Prostate gland (tissue), 2 donors: ENCODE data around the gene HNRNPUL2. TPM values are rescaled to one million over a fixed set of nuclear protein-coding genes. Genes with fewer than 3 reads are reported as not detected.

ENCODE experiments used
- DNase-seq: peaks from one replicate; pipeline ENCODE4 v3.0.0-alpha.2; 2019; ENCODE audit warnings: low spot score
- H3K27ac ChIP-seq, 2 donors: fragments of 200-600 bp; sonication (generic); 2 replicates each; pipeline ENCODE4 v1.5.1; 2017 to 2019
- H3K27me3 ChIP-seq: fragments of 200-600 bp; sonication (generic); replicated peaks from 2 replicates; pipeline ENCODE4 v1.5.1; 2019; ENCODE audit not compliant: insufficient read depth
- H3K36me3 ChIP-seq, 2 donors: fragments of 200-600 bp; sonication (generic); 1 replicate in 1 of 2; 2 replicates in 1 of 2; pipeline versions ENCODE4 v1.5.1 to v1.8.1; 2017 to 2019
- H3K4me1 ChIP-seq: fragments of 200-600 bp; sonication (generic); replicated peaks from 2 replicates; pipeline ENCODE4 v1.5.1; 2019
- H3K4me3 ChIP-seq, 2 donors: fragments of 200-600 bp; sonication (generic); 2 replicates each; pipeline ENCODE4 v1.5.1; 2017 to 2019
- H3K9me3 ChIP-seq: fragments of 200-600 bp; sonication (generic); 2 replicates; pipeline ENCODE4 v1.5.1; 2017
- CTCF ChIP-seq, 4 experiments: fragments of 200-600 bp in 2 of 4; fragments of 450-650 bp in 2 of 4; sonication (generic) in 2 of 4; IDR thresholded peaks; 1 replicate in 3 of 4; 2 replicates in 1 of 4; pipeline ENCODE4 v1.5.1; 2016 to 2019; ENCODE audit warnings: antibody characterized with exemption in 4 of 4, mild to moderate bottlenecking in 2 of 4, moderate library complexity in 2 of 4
- POLR2A ChIP-seq: fragments of 450-650 bp; IDR thresholded peaks from one replicate; pipeline ENCODE4 v1.6.1; 2016; ENCODE audit warnings: antibody characterized with exemption, mild to moderate bottlenecking
- POLR2AphosphoS5 ChIP-seq: sonication (generic); formaldehyde crosslinking; IDR thresholded peaks from one replicate; pipeline ENCODE4 v1.6.1; 2017; ENCODE audit warnings: antibody characterized with exemption
- WGBS: methylation state at CpG from one replicate; pipeline ENCODE4 v1.1.5; 2018; 5-methylcytosine and 5-hydroxymethylcytosine counted together
- intact Hi-C: fragments of 100-400 bp; cut with DNase I; formaldehyde crosslinking; loops from one replicate; pipeline ENCODE4 v1.14.2; 2022
- total RNA-seq, 2 donors: library from RNA; depleted of rRNA; stranded (reverse); fragments of >200 nt; gene quantifications; one replicate each; pipeline ENCODE4 v1.1.0, GENCODE V29; 2016

The HNRNPUL2 gene
- total RNA-seq, result 10 to 100 TPM; 26.6 to 33.5 TPM

GRCh38 chr11:62727165-62727871, at the start of gene HNRNPUL2:
TSS of gene HNRNPUL2 (minus strand) at chr11:62727457. CDS start at chr11:62727156, 301 bp downstream.
- Histone ChIP-seq H3K27me3 (no peaks in the 10 kb centered on the region), H3K4me1 (peaks cover 9% of the 10 kb centered on the region), H3K4me3 (peak within 1 kb of the TSS; percentile 79 to 90), H3K36me3 (peaks cover 0 to 5% of the 10 kb centered on the region in 2 donors), H3K27ac (peak within 1 kb of the TSS; percentile 89 to 97), H3K9me3 (no peaks in the 10 kb centered on the region)
- intact Hi-C loops, result loop anchor here (5.0 kb wide), 1 partner anchor 35 kb away; the partner anchor contains the start of gene POLR2G
- peak; percentile 93 for TF ChIP-seq POLR2A
- TF ChIP-seq CTCF (IDR thresholded peaks at IDR 0.05), result peak in 2 of 4 experiments; percentile 28 to 40
- peak; percentile 95 for TF ChIP-seq POLR2AphosphoS5
- under 1% methylated on average over 70 of the region's 72 CpGs for WGBS
- DNase-seq, result peak; percentile 97

GRCh38 chr11:62775646-62776045, 48.4 kb upstream of the HNRNPUL2 start:
- intact Hi-C loops, result no loop called here
- no peaks in the 10 kb centered on the region for H3K9me3 ChIP-seq
- 95% methylated on average over 17 of the region's 17 CpGs for WGBS
- no peak overlapping the region for H3K4me3 ChIP-seq
- H3K27me3 ChIP-seq, result no peaks in the 10 kb centered on the region
- DNase-seq, result no peak
- TF ChIP-seq POLR2A (no peak), CTCF (IDR thresholded peaks at IDR 0.05) (no peak), POLR2AphosphoS5 (no peak)
- H3K27ac ChIP-seq, result no peak overlapping the region
- H3K4me1 ChIP-seq, result peaks cover 2% of the 10 kb centered on the region
- H3K36me3 ChIP-seq, result no peaks in the 10 kb centered on the region

GRCh38 chr11:62774407-62774806, 47.1 kb upstream of the HNRNPUL2 start:
- Histone ChIP-seq H3K27me3 (no peaks in the 10 kb centered on the region), H3K9me3 (no peaks in the 10 kb centered on the region), H3K4me3 (no peak overlapping the region), H3K4me1 (peaks cover 5% of the 10 kb centered on the region), H3K36me3 (no peaks in the 10 kb centered on the region), H3K27ac (no peak overlapping the region)
- TF ChIP-seq POLR2AphosphoS5 (no peak), CTCF (IDR thresholded peaks at IDR 0.05) (no peak), POLR2A (no peak)
- 92% methylated on average over 6 of the region's 6 CpGs for WGBS
- intact Hi-C loops, result no loop called here
- DNase-seq, result no peak

GRCh38 chr11:62771144-62772021, 44.1 kb upstream of the HNRNPUL2 start, which contains the start of gene TAF6L:
TSS of gene TAF6L (plus strand) at chr11:62771396. CDS start at chr11:62775784, 4,388 bp downstream.
- no peaks in the 10 kb centered on the region for H3K36me3 ChIP-seq
- peak within 1 kb of the TSS; percentile 62 to 80 for H3K4me3 ChIP-seq
- no peaks in the 10 kb centered on the region for H3K9me3 ChIP-seq
- peak; percentile 98 for DNase-seq
- TF ChIP-seq POLR2A (peak; percentile 41), CTCF (IDR thresholded peaks at IDR 0.05) (peak in 1 of 4 experiments; percentile 7), POLR2AphosphoS5 (peak; percentile 83)
- H3K4me1 ChIP-seq, result peaks cover 5% of the 10 kb centered on the region
- no peaks in the 10 kb centered on the region for H3K27me3 ChIP-seq
- H3K27ac ChIP-seq, result peak within 1 kb of the TSS; percentile 86 to 91
- WGBS, result 3% methylated on average over 50 of the region's 60 CpGs
- intact Hi-C loops, result no loop called here
